Head of caudate nucleus (tissue), 42 donors: ENCODE measurements around the gene MTHFR.

Source experiments
- DNase-seq, 42 donors: peaks; one replicate each; pipeline versions ENCODE4 v3.0.0 to v3.0.0-alpha.2; 2020 to 2021; ENCODE audit warnings: mixed read lengths in 7 of 42
- intact Hi-C: fragments of 100-400 bp; cut with DNase I; formaldehyde crosslinking; loops from one replicate; pipeline ENCODE4 v1.15.0; 2022

MTHFR gene

GRCh38 chr1:11835441-11836225 is 29.9 kb upstream of the MTHFR start:
- intact Hi-C loops, result loop anchor here (5.0 kb wide), 1 partner anchor 57 kb away; no protein-coding TSS in a partner anchor
- no peak for DNase-seq

GRCh38 chr1:11833900-11834299 is 28.1 kb upstream of the MTHFR start:
- DNase-seq, result no peak
- intact Hi-C loops, result no loop called here

- intact Hi-C loops, result no loop called here
- no peak for DNase-seq
Observed at GRCh38 chr1:11833497-11833896, 27.7 kb upstream of the MTHFR start.

GRCh38 chr1:11831945-11832725 is 26.4 kb upstream of the MTHFR start:
- intact Hi-C loops, result no loop called here
- DNase-seq, result no peak

- intact Hi-C loops, result no loop called here
- no peak for DNase-seq
Observed at GRCh38 chr1:11828511-11828910, 22.7 kb upstream of the MTHFR start.

- intact Hi-C loops, result no loop called here
- DNase-seq, result no peak
Observed at GRCh38 chr1:11826946-11827345, 21.2 kb upstream of the MTHFR start.

GRCh38 chr1:11825131-11825530 is 19.4 kb upstream of the MTHFR start:
- intact Hi-C loops, result no loop called here
- no peak for DNase-seq

- no peak for DNase-seq
- intact Hi-C loops, result no loop called here
Observed at GRCh38 chr1:11823366-11824137, 17.8 kb upstream of the MTHFR start.

- DNase-seq, result no peak
- intact Hi-C loops, result no loop called here
Observed at GRCh38 chr1:11822091-11822490, 16.3 kb upstream of the MTHFR start.

- intact Hi-C loops, result no loop called here
- no peak for DNase-seq
Observed at GRCh38 chr1:11817192-11817591, 11.4 kb upstream of the MTHFR start.

GRCh38 chr1:11813021-11813420 is 7.3 kb upstream of the MTHFR start:
- no peak for DNase-seq
- intact Hi-C loops, result no loop called here

- no peak for DNase-seq
- intact Hi-C loops, result loop anchor here (10.0 kb wide), 2 partner anchors 152 to 1332 kb away; partner anchors contain the start of genes DFFA, FBXO2, FBXO44 and PEX14
Observed at GRCh38 chr1:11807133-11807532, 1.4 kb upstream of the MTHFR start.

- intact Hi-C loops, result loop anchor here (10.0 kb wide), 2 partner anchors 152 to 1332 kb away; partner anchors contain the start of genes DFFA, FBXO2, FBXO44 and PEX14
- DNase-seq, result peak in 8 of 42 donors; percentile 22 to 70 (median 50)
Observed at GRCh38 chr1:11806307-11806936, 658 bp upstream of the MTHFR start.

- peak in 27 of 42 donors; percentile 35 to 76 (median 58) for DNase-seq
- intact Hi-C loops, result loop anchor here (5.0 to 10.0 kb wide), 3 partner anchors 68 to 1330 kb away; partner anchors contain the start of genes AGTRAP, DFFA, FBXO2 and FBXO44
Observed at GRCh38 chr1:11804666-11805421, 920 bp downstream of the MTHFR start.

GRCh38 chr1:11803924-11804665 is 1.7 kb downstream of the MTHFR start:
- DNase-seq, result peak in 1 of 42 donors; percentile 23
- intact Hi-C loops, result loop anchor here (5.0 to 10.0 kb wide), 3 partner anchors 67 to 1329 kb away; partner anchors contain the start of genes AGTRAP, DFFA, FBXO2 and FBXO44

GRCh38 chr1:11802973-11803885 is 2.5 kb downstream of the MTHFR start:
- intact Hi-C loops, result loop anchor here (5.0 to 10.0 kb wide), 3 partner anchors 66 to 1328 kb away; partner anchors contain the start of genes AGTRAP, DFFA, FBXO2 and FBXO44
- DNase-seq, result peak; percentile 46 to 94 (median 74)
